HEK293T (cell line): Measurements from ENCODE around the gene IL6R.

Source experiments
- BHLHE40 ChIP-seq: fragments of 450-650 bp; IDR thresholded peaks from 2 replicates; pipeline ENCODE4 v1.6.1; 2016; ENCODE audit warnings: mild to moderate bottlenecking, moderate library complexity, borderline replicate concordance
- CTBP1 ChIP-seq: fragments of 450-650 bp; IDR thresholded peaks from 2 replicates; pipeline ENCODE4 v1.6.1; 2016; ENCODE audit warnings: borderline replicate concordance
- ELF4 ChIP-seq: fragments of 450-650 bp; IDR thresholded peaks from 2 replicates; pipeline ENCODE4 v1.6.1; 2017; ENCODE audit warnings: antibody characterized with exemption
- FOXM1 ChIP-seq: fragments of 450-650 bp; IDR thresholded peaks from 2 replicates; pipeline ENCODE4 v1.6.1; 2017; ENCODE audit warnings: mild to moderate bottlenecking, borderline replicate concordance
- HDGF ChIP-seq: fragments of 450-650 bp; IDR thresholded peaks from 2 replicates; pipeline ENCODE4 v1.6.1; 2017; ENCODE audit warnings: antibody characterized with exemption, borderline replicate concordance
- L3MBTL2 ChIP-seq: fragments of 450-650 bp; conservative IDR thresholded peaks from 2 replicates; pipeline ENCODE4 v1.6.1; 2016; ENCODE audit warnings: mild to moderate bottlenecking
- NFRKB ChIP-seq: fragments of 450-650 bp; IDR thresholded peaks from 2 replicates; pipeline ENCODE4 v1.6.1; 2016; ENCODE audit warnings: mild to moderate bottlenecking, moderate library complexity
- SP1 ChIP-seq: fragments of 450-650 bp; IDR thresholded peaks from 2 replicates; pipeline ENCODE4 v1.6.1; 2017
- SUZ12 ChIP-seq: fragments of 450-650 bp; IDR thresholded peaks from 2 replicates; pipeline ENCODE4 v1.6.1; 2016; ENCODE audit warnings: mild to moderate bottlenecking
- TARDBP ChIP-seq: fragments of 450-650 bp; IDR thresholded peaks from 2 replicates; pipeline ENCODE4 v1.6.1; 2016

DNA sequence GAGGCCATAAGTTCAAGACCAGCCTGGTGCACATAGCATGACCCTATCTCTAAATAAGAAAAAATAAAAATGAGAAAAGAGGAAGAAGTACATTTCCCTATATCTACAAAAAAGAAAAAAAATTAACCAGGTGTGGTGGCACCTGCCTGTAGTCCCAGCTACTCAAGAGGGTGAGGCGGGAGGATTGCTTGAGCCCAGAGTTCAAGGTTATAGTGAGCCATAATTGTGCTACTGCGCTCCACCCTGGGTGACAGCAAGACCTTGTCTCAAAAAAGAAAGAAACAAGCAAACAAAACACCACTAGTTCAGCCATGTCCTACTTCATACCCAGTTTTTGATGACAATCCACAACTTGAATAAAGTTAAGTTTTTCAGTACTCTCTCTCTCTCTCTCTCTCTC is 66.2 kb downstream of the IL6R start:
- TF ChIP-seq L3MBTL2 (no peak), SUZ12 (no peak), FOXM1 (no peak), CTBP1 (no peak), TARDBP (no peak), BHLHE40 (no peak), SP1 (no peak), ELF4 (no peak), NFRKB (no peak), HDGF (no peak)
